GM19043 (cell line): ENCODE measurements around the gene MSRB1.
"Not testable (repeated sequence)": the region's sequence is repeated elsewhere in the genome, so short reads cannot be mapped to it uniquely, and the experiment has no call there.

Experiments used
- ATAC-seq: cut with Tn5 transposase; IDR thresholded peaks from one replicate; pipeline ENCODE4 v1.9.1; 2021; ENCODE audit warnings: low read depth; ENCODE audit not compliant: unreplicated experiment

The MSRB1 gene

GRCh38 chr16:1962161-1963153 is 19.5 kb upstream of the MSRB1 start:
- not testable (repeated sequence) for ATAC-seq

- ATAC-seq = no peak
These were observed 18.7 kb upstream of the MSRB1 start for GRCh38 chr16:1961651-1962067.

- no peak for ATAC-seq
These were observed 17.9 kb upstream of the MSRB1 start for GRCh38 chr16:1960665-1961630.

- peak; percentile 63 for ATAC-seq
These were observed 16.5 kb upstream of the MSRB1 start, which contains the start of gene NDUFB10 for GRCh38 chr16:1959269-1960039. Gene NDUFB10, plus strand, starts transcription at chr16:1959538. Its CDS starts 87 bp downstream, at chr16:1959625.

- no peak for ATAC-seq
These were observed 15.8 kb upstream of the MSRB1 start for GRCh38 chr16:1958715-1959268.

- ATAC-seq = not testable (repeated sequence)
These were observed 15.1 kb upstream of the MSRB1 start for GRCh38 chr16:1958143-1958491.

GRCh38 chr16:1957434-1958142 is 14.6 kb upstream of the MSRB1 start:
- not testable (repeated sequence) for ATAC-seq

GRCh38 chr16:1953734-1954133 is 10.7 kb upstream of the MSRB1 start:
- no peak for ATAC-seq

- no peak for ATAC-seq
These were observed 7.6 kb upstream of the MSRB1 start for GRCh38 chr16:1950559-1950958.

GRCh38 chr16:1950047-1950446 is 7.0 kb upstream of the MSRB1 start:
- ATAC-seq = no peak

- no peak for ATAC-seq
These were observed 6.5 kb upstream of the MSRB1 start for GRCh38 chr16:1949507-1949906.

- no peak for ATAC-seq
These were observed 4.3 kb upstream of the MSRB1 start for GRCh38 chr16:1947369-1947670.

GRCh38 chr16:1946495-1947368 is 3.7 kb upstream of the MSRB1 start:
- ATAC-seq = no peak

- ATAC-seq = no peak
These were observed 2.8 kb upstream of the MSRB1 start for GRCh38 chr16:1945559-1946391.

- ATAC-seq = no peak
These were observed 1.7 kb upstream of the MSRB1 start for GRCh38 chr16:1944612-1945199.

- ATAC-seq = no peak
These were observed 771 bp downstream of the MSRB1 start for GRCh38 chr16:1942047-1942809.
